Ovary (tissue), 9 donors: ENCODE data around the gene NELFB. TPM values are rescaled to one million over a fixed set of nuclear protein-coding genes. Genes with fewer than 3 reads are reported as not detected.

Experiments used
- DNase-seq, 5 donors: peaks; one replicate each; pipeline ENCODE4 v3.0.0-alpha.2; 2019 to 2020
- H3K27ac ChIP-seq, 2 donors: fragments of 200-600 bp; one replicate each; pipeline versions ENCODE4 v1.5.1 to v1.8.0; 2019 to 2022
- H3K27me3 ChIP-seq: fragments of 200-600 bp; one replicate; pipeline ENCODE4 v1.8.0; 2022
- H3K36me3 ChIP-seq: fragments of 200-600 bp; sonication (generic); one replicate; pipeline ENCODE4 v1.5.1; 2019
- H3K4me1 ChIP-seq: one replicate; pipeline ENCODE4 v1.8.1; 2013; ENCODE audit warnings: mild to moderate bottlenecking, moderate library complexity; ENCODE audit not compliant: insufficient read depth
- H3K4me3 ChIP-seq: fragments of 200-600 bp; sonication (generic); one replicate; pipeline ENCODE4 v1.5.1; 2017
- H3K9me3 ChIP-seq, 2 donors: fragments of 200-600 bp in 1 of 2; sonication (generic) in 1 of 2; one replicate each; pipeline versions ENCODE4 v1.5.1 to v1.8.1; 2013 to 2019; ENCODE audit warnings: mild to moderate bottlenecking in 1 of 2, moderate library complexity in 1 of 2
- CTCF ChIP-seq, 3 donors: fragments of 450-650 bp in 2 of 3; fragments of 200-600 bp in 1 of 3; IDR thresholded peaks; one replicate each; pipeline versions ENCODE4 v1.5.1 to v1.8.0; 2016 to 2022; ENCODE audit warnings: antibody characterized with exemption in 3 of 3, mild to moderate bottlenecking in 1 of 3
- EP300 ChIP-seq: sonication (generic); formaldehyde crosslinking; IDR thresholded peaks from one replicate; pipeline ENCODE4 v1.6.1; 2017; ENCODE audit warnings: antibody characterized with exemption
- POLR2A ChIP-seq: fragments of 450-650 bp; IDR thresholded peaks from one replicate; pipeline ENCODE4 v1.6.1; 2017; ENCODE audit warnings: antibody characterized with exemption, mild to moderate bottlenecking, moderate library complexity
- WGBS, 3 donors: extraction: QIAGEN DNeasy Blood & Tissue Kit in 1 of 3; methylation state at CpG; one replicate each; pipeline versions ENCODE4 v1.1.5 to v1.1.7; 2013 to 2017; 5-methylcytosine and 5-hydroxymethylcytosine counted together
- intact Hi-C, 4 donors: fragments of 100-400 bp; cut with DNase I; formaldehyde crosslinking; loops; one replicate each; pipeline versions ENCODE4 v1.11.0 to v1.15.1; 2022 to 2023
- polyA plus RNA-seq, 2 donors: library from polyadenylated mRNA; stranded (reverse); fragments of 200-250 nt in 1 of 2; fragments of 350-450 nt in 1 of 2; fragmentation: Illumina TruSeq in 1 of 2; extraction: RNeasy Lipid Tissue Mini Kit (QIAGEN cat#74804) in 1 of 2; gene quantifications; one replicate each; pipeline ENCODE4 v1.2.3, GENCODE V29; 2013 to 2014
- total RNA-seq, 7 donors: library from RNA; depleted of rRNA in 2 of 7; stranded (reverse); fragments of >200 nt in 2 of 7; fragmentation: NEBNext Ultra II Directional in 3 of 7; extraction: Animal tissue kit (Norgen Biotek cat#: 25700) in 3 of 7; gene quantifications; one replicate each; pipeline versions ENCODE4 v1.1.0 to v1.2.4, GENCODE V29; 2016 to 2023
- donor health status: DM: no; HTN: no; CAD: no; lungs with moderate emphysema.
- donor health status: DM: no; HTN: no; CAD: no.
- donor health status: Bipolar disorder and iron deficiency.
- donor health status: DM: yes; HTN: yes; CAD: no.
- donor health status: DM: no; HTN: no; CAD: no.
- donor health status: DM: yes; HTN: yes; CAD: no.

The NELFB gene
- total and polyA plus RNA-seq, 9 donors = 10.9 to 56.6 (median 44.5) TPM

- no peak overlapping the region for H3K4me3 ChIP-seq
- no peak for TF ChIP-seq EP300
- no peak for TF ChIP-seq POLR2A
- no peak for TF ChIP-seq CTCF (IDR thresholded peaks at IDR 0.05)
- H3K36me3 ChIP-seq = no peaks in the 10 kb centered on the region
- intact Hi-C loops = no loop called here
- H3K4me1 ChIP-seq = peaks cover under 1% of the 10 kb centered on the region
- no peaks in the 10 kb centered on the region for H3K9me3 ChIP-seq
- H3K27ac ChIP-seq = no peak overlapping the region
- no peaks in the 10 kb centered on the region for H3K27me3 ChIP-seq
- no peak for DNase-seq
- 37 to 57% (median 47%) methylated on average over 20 of the region's 20 CpGs for WGBS, 3 donors
These were observed 7.8 kb upstream of the NELFB start for GRCh38 chr9:137247135-137247915.

- Histone ChIP-seq H3K27me3 (no peaks in the 10 kb centered on the region), H3K9me3 (no peaks in the 10 kb centered on the region), H3K36me3 (no peaks in the 10 kb centered on the region), H3K27ac (no peak overlapping the region), H3K4me1 (no peaks in the 10 kb centered on the region), H3K4me3 (no peak overlapping the region)
- no peak for DNase-seq
- intact Hi-C loops = no loop called here
- WGBS, 3 donors = 47 to 69% (median 52%) methylated on average over 6 of the region's 6 CpGs
- no peak for TF ChIP-seq EP300
- TF ChIP-seq CTCF (IDR thresholded peaks at IDR 0.05) = no peak
- TF ChIP-seq POLR2A = no peak
These were observed 7.3 kb upstream of the NELFB start for GRCh38 chr9:137247916-137248175.

GRCh38 chr9:137250329-137251193 lies 4.6 kb upstream of the NELFB start:
- intact Hi-C loops = no loop called here
- Histone ChIP-seq H3K27me3 (no peaks in the 10 kb centered on the region), H3K4me3 (no peak overlapping the region), H3K36me3 (no peaks in the 10 kb centered on the region), H3K27ac (no peak overlapping the region), H3K9me3 (no peaks in the 10 kb centered on the region), H3K4me1 (peaks cover 5% of the 10 kb centered on the region)
- DNase-seq = no peak
- WGBS, 3 donors = 32 to 38% (median 37%) methylated on average over 16 to 18 of the region's 18 CpGs
- TF ChIP-seq CTCF (IDR thresholded peaks at IDR 0.05) = no peak
- TF ChIP-seq POLR2A = no peak
- no peak for TF ChIP-seq EP300

GRCh38 chr9:137251194-137251461 lies 4.0 kb upstream of the NELFB start, which contains the start of gene STPG3:
TSS of gene STPG3 (plus strand) at chr9:137251286. CDS start at chr9:137251287, 1 bp downstream.
- Histone ChIP-seq H3K27ac (no peak within 1 kb of the TSS), H3K27me3 (no peaks in the 10 kb centered on the region), H3K36me3 (no peaks in the 10 kb centered on the region), H3K9me3 (no peaks in the 10 kb centered on the region), H3K4me1 (peaks cover 9% of the 10 kb centered on the region), H3K4me3 (no peak within 1 kb of the TSS)
- no peak for DNase-seq
- intact Hi-C loops = no loop called here
- TF ChIP-seq EP300 (no peak), CTCF (IDR thresholded peaks at IDR 0.05) (no peak), POLR2A (no peak)
- WGBS, 3 donors = 40 to 61% (median 57%) methylated on average over 4 of the region's 4 CpGs
